GM08714 (cell line): Measurements from ENCODE around the gene DHX58.

ENCODE experiments used
- H3K4me3 ChIP-seq: fragments of 200-500 bp; sonication (Bioruptor generic); 2 replicates; pipeline ENCODE4 v1.5.1; 2014; ENCODE audit warnings: mild to moderate bottlenecking, low read length, inconsistent platforms
- ZNF274 ChIP-seq: IDR thresholded peaks from 2 replicates; pipeline ENCODE4 v1.6.1; 2012; ENCODE audit warnings: mild to moderate bottlenecking, low read depth, low read length

DHX58 gene

GRCh38 chr17:42068979-42069378 is 43.5 kb downstream of the DHX58 start:
- TF ChIP-seq ZNF274: no peak

GRCh38 chr17:42067371-42068091 is 45.0 kb downstream of the DHX58 start:
- no peak overlapping the region for H3K4me3 ChIP-seq
- no peak for TF ChIP-seq ZNF274

More at GRCh38 chr17:42068979-42069378, 43.5 kb downstream of the DHX58 start:
- no peak overlapping the region for H3K4me3 ChIP-seq

- no peak overlapping the region for H3K4me3 ChIP-seq
- TF ChIP-seq ZNF274: no peak
These were observed 47.3 kb downstream of the DHX58 start for GRCh38 chr17:42065201-42065600.

- TF ChIP-seq ZNF274: no peak
- no peak overlapping the region for H3K4me3 ChIP-seq
These were observed 49.8 kb downstream of the DHX58 start for GRCh38 chr17:42062681-42063080.

- TF ChIP-seq ZNF274: no peak
These were observed 50.6 kb downstream of the DHX58 start for GRCh38 chr17:42061646-42062487.

GRCh38 chr17:42060231-42060630 is 52.3 kb downstream of the DHX58 start:
- no peak overlapping the region for H3K4me3 ChIP-seq
- TF ChIP-seq ZNF274: no peak

More at GRCh38 chr17:42061646-42062487, 50.6 kb downstream of the DHX58 start:
- no peak overlapping the region for H3K4me3 ChIP-seq

GRCh38 chr17:42059815-42060214 is 52.7 kb downstream of the DHX58 start:
- H3K4me3 ChIP-seq: no peak overlapping the region
- TF ChIP-seq ZNF274: no peak

GRCh38 chr17:42058063-42058462 is 54.5 kb downstream of the DHX58 start:
- TF ChIP-seq ZNF274: no peak
- H3K4me3 ChIP-seq: no peak overlapping the region

- H3K4me3 ChIP-seq: no peak overlapping the region
- no peak for TF ChIP-seq ZNF274
These were observed 55.9 kb downstream of the DHX58 start for GRCh38 chr17:42056635-42057034.

- no peak overlapping the region for H3K4me3 ChIP-seq
- TF ChIP-seq ZNF274: no peak
These were observed 57.0 kb downstream of the DHX58 start for GRCh38 chr17:42055496-42055895.

GRCh38 chr17:42055027-42055426 is 57.5 kb downstream of the DHX58 start:
- no peak overlapping the region for H3K4me3 ChIP-seq
- no peak for TF ChIP-seq ZNF274

GRCh38 chr17:42053731-42054500 is 58.6 kb downstream of the DHX58 start:
- no peak overlapping the region for H3K4me3 ChIP-seq
- TF ChIP-seq ZNF274: no peak

- no peak overlapping the region for H3K4me3 ChIP-seq
- no peak for TF ChIP-seq ZNF274
These were observed 60.1 kb downstream of the DHX58 start for GRCh38 chr17:42052346-42052877.

- TF ChIP-seq ZNF274: no peak
- H3K4me3 ChIP-seq: no peak overlapping the region
These were observed 60.9 kb downstream of the DHX58 start for GRCh38 chr17:42051645-42052044.
